Liver (tissue), 9 donors: Measurements from ENCODE around the gene NDRG2. TPM values are rescaled to one million over a fixed set of nuclear protein-coding genes. Genes with fewer than 3 reads are reported as not detected.

Experiments
- DNase-seq: peaks from one replicate; pipeline ENCODE4 v3.0.0-alpha.2; 2017; ENCODE audit warnings: low spot score
- H3K27ac ChIP-seq, 2 donors: one replicate each; pipeline ENCODE4 v1.7.0; 2013; ENCODE audit warnings: inconsistent platforms in 2 of 2, low read length in 2 of 2, control low read depth in 1 of 2, low read depth in 1 of 2, mild to moderate bottlenecking in 1 of 2
- H3K27me3 ChIP-seq, 4 donors: one replicate each; pipeline versions ENCODE4 v1.6.1 to v1.7.0; 2013; ENCODE audit warnings: low read length in 3 of 4, inconsistent platforms in 1 of 4, mild to moderate bottlenecking in 1 of 4, moderate library complexity in 1 of 4; ENCODE audit not compliant: control insufficient read depth in 4 of 4, insufficient read depth in 4 of 4
- H3K36me3 ChIP-seq, 4 donors: one replicate each; pipeline versions ENCODE4 v1.6.1 to v1.7.0; 2013; ENCODE audit warnings: low read length in 3 of 4, mild to moderate bottlenecking in 3 of 4, low read depth in 1 of 4, moderate library complexity in 1 of 4; ENCODE audit not compliant: control insufficient read depth in 4 of 4, insufficient read depth in 3 of 4
- H3K4me1 ChIP-seq, 4 donors: one replicate each; pipeline versions ENCODE4 v1.6.1 to v1.7.0; 2013; ENCODE audit warnings: low read length in 3 of 4, mild to moderate bottlenecking in 3 of 4, moderate library complexity in 1 of 4; ENCODE audit not compliant: control insufficient read depth in 4 of 4, insufficient read depth in 4 of 4
- H3K4me3 ChIP-seq, 3 donors: one replicate each; pipeline versions ENCODE4 v1.6.1 to v1.7.0; 2013; ENCODE audit warnings: low read length in 3 of 3, control low read depth in 1 of 3, low read depth in 1 of 3, mild to moderate bottlenecking in 1 of 3
- H3K9ac ChIP-seq, 2 donors: one replicate each; pipeline ENCODE4 v1.7.0; 2013; ENCODE audit warnings: low read length in 2 of 2, mild to moderate bottlenecking in 2 of 2, moderate library complexity in 2 of 2, control low read depth in 1 of 2, low read depth in 1 of 2
- H3K9me3 ChIP-seq, 4 donors: one replicate each; pipeline versions ENCODE4 v1.6.1 to v1.7.0; 2013; ENCODE audit warnings: low read length in 3 of 4; ENCODE audit not compliant: control insufficient read depth in 4 of 4
- ATF3 ChIP-seq: IDR thresholded peaks from 2 replicates; pipeline ENCODE4 v1.6.1; 2016; ENCODE audit warnings: antibody characterized with exemption
- EGR1 ChIP-seq, 2 donors: IDR thresholded peaks; 2 replicates each; pipeline ENCODE4 v1.6.1; 2016 to 2018; ENCODE audit warnings: antibody characterized with exemption in 2 of 2, low read depth in 2 of 2
- FOXA1 ChIP-seq: IDR thresholded peaks from 2 replicates; pipeline ENCODE4 v1.6.1; 2016; ENCODE audit warnings: antibody characterized with exemption
- FOXA2 ChIP-seq: IDR thresholded peaks from 2 replicates; pipeline ENCODE4 v1.6.1; 2016; ENCODE audit warnings: antibody characterized with exemption
- GABPA ChIP-seq, 2 donors: IDR thresholded peaks in 1 of 2; conservative IDR thresholded peaks in 1 of 2; 2 replicates each; pipeline ENCODE4 v1.6.1; 2016; ENCODE audit warnings: antibody characterized with exemption in 2 of 2, mild to moderate bottlenecking in 1 of 2, moderate library complexity in 1 of 2
- HNF4A ChIP-seq, 2 donors: conservative IDR thresholded peaks; 2 replicates each; pipeline ENCODE4 v1.6.1; 2016; ENCODE audit warnings: antibody characterized with exemption in 2 of 2, mild to moderate bottlenecking in 2 of 2
- HNF4G ChIP-seq: IDR thresholded peaks from 2 replicates; pipeline ENCODE4 v1.6.1; 2016; ENCODE audit warnings: antibody characterized with exemption
- JUND ChIP-seq, 2 donors: IDR thresholded peaks; 2 replicates each; pipeline ENCODE4 v1.6.1; 2016; ENCODE audit warnings: antibody characterized with exemption in 2 of 2
- MAX ChIP-seq: IDR thresholded peaks from 2 replicates; pipeline ENCODE4 v1.6.1; 2016; ENCODE audit warnings: antibody characterized with exemption
- NR2F2 ChIP-seq: IDR thresholded peaks from 2 replicates; pipeline ENCODE4 v1.6.1; 2016; ENCODE audit warnings: antibody characterized with exemption
- RAD21 ChIP-seq, 2 donors: IDR thresholded peaks; 2 replicates each; pipeline ENCODE4 v1.6.1; 2016; ENCODE audit warnings: antibody characterized with exemption in 2 of 2, mild to moderate bottlenecking in 2 of 2
- RXRA ChIP-seq, 2 donors: IDR thresholded peaks; 2 replicates each; pipeline ENCODE4 v1.6.1; 2017 to 2018; ENCODE audit warnings: antibody characterized with exemption in 2 of 2, mild to moderate bottlenecking in 1 of 2
- SP1 ChIP-seq: IDR thresholded peaks from 2 replicates; pipeline ENCODE4 v1.6.1; 2018; ENCODE audit warnings: antibody characterized with exemption, mild to moderate bottlenecking
- TAF1 ChIP-seq: conservative IDR thresholded peaks from 2 replicates; pipeline ENCODE4 v1.6.1; 2016; ENCODE audit warnings: antibody characterized with exemption, mild to moderate bottlenecking
- YY1 ChIP-seq: IDR thresholded peaks from 2 replicates; pipeline ENCODE4 v1.6.1; 2016; ENCODE audit warnings: antibody characterized with exemption, mild to moderate bottlenecking
- WGBS: extraction: QIAGEN DNeasy Blood & Tissue Kit; methylation state at CpG from one replicate; pipeline ENCODE4 v1.1.7; 2013; 5-methylcytosine and 5-hydroxymethylcytosine counted together
- polyA plus RNA-seq, 2 donors: library from polyadenylated mRNA; stranded (reverse) in 1 of 2; unstranded in 1 of 2; fragments of 200-250 nt in 1 of 2; fragments of >200 nt in 1 of 2; fragmentation: Nextera tagmentation in 1 of 2; extraction: Ambion mirVana in 1 of 2; gene quantifications; one replicate each; pipeline versions ENCODE4 v1.2.1 to v1.2.3, GENCODE V29; 2013 to 2015
- total RNA-seq, 2 donors: library from RNA; depleted of rRNA; stranded (reverse); fragments of >200 nt; gene quantifications; one replicate each; pipeline ENCODE4 v1.2.3, GENCODE V29; 2014
- TF ChIP-seq, protein P1 (sequence below): IDR thresholded peaks from 2 replicates; pipeline ENCODE4 v1.6.1; 2016; ENCODE audit warnings: antibody characterized with exemption
- TF ChIP-seq, protein P2 (sequence below): fragments of 150-350 bp; IDR thresholded peaks from 2 replicates; pipeline ENCODE4 v1.5.1; 2017; ENCODE audit warnings: improper control_type of control experiment, low read depth, low read length; ENCODE audit not compliant: missing input control
- TF ChIP-seq, protein P3 (sequence below): IDR thresholded peaks from 2 replicates; pipeline ENCODE4 v1.6.1; 2016; ENCODE audit warnings: antibody characterized with exemption, mild to moderate bottlenecking
- donor health status: healthy.
- donor health status: healthy.
- donor health status: healthy.
- donor health status: healthy.
- donor health status: healthy.

The NDRG2 gene
- total and polyA plus RNA-seq, 4 donors = 72.9 to 191 (median 132) TPM

- H3K4me1 ChIP-seq = peaks cover 28 to 72% (median 45%) of the 10 kb centered on the region in 4 donors
- TF ChIP-seq HNF4A (conservative IDR thresholded peaks at IDR 0.05) (no peak), FOXA2 (no peak), EGR1 (IDR thresholded peaks at IDR 0.05; ENCODE audit: low read depth in 2 of 2) (no peak), ATF3 (no peak), YY1 (no peak), GABPA (IDR thresholded peaks at IDR 0.05 in 1 of 2, conservative IDR thresholded peaks at IDR 0.05 in 1 of 2) (no peak), SP1 (no peak), RXRA (IDR thresholded peaks at IDR 0.05) (no peak), JUND (IDR thresholded peaks at IDR 0.05) (no peak), NR2F2 (no peak), RAD21 (IDR thresholded peaks at IDR 0.05) (no peak), HNF4G (no peak), TAF1 (no peak), FOXA1 (no peak), MAX (no peak)
- TF ChIP-seq, protein P1, sequence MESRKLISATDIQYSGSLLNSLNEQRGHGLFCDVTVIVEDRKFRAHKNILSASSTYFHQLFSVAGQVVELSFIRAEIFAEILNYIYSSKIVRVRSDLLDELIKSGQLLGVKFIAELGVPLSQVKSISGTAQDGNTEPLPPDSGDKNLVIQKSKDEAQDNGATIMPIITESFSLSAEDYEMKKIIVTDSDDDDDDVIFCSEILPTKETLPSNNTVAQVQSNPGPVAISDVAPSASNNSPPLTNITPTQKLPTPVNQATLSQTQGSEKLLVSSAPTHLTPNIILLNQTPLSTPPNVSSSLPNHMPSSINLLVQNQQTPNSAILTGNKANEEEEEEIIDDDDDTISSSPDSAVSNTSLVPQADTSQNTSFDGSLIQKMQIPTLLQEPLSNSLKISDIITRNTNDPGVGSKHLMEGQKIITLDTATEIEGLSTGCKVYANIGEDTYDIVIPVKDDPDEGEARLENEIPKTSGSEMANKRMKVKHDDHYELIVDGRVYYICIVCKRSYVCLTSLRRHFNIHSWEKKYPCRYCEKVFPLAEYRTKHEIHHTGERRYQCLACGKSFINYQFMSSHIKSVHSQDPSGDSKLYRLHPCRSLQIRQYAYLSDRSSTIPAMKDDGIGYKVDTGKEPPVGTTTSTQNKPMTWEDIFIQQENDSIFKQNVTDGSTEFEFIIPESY = no peak
- TF ChIP-seq, protein P2, sequence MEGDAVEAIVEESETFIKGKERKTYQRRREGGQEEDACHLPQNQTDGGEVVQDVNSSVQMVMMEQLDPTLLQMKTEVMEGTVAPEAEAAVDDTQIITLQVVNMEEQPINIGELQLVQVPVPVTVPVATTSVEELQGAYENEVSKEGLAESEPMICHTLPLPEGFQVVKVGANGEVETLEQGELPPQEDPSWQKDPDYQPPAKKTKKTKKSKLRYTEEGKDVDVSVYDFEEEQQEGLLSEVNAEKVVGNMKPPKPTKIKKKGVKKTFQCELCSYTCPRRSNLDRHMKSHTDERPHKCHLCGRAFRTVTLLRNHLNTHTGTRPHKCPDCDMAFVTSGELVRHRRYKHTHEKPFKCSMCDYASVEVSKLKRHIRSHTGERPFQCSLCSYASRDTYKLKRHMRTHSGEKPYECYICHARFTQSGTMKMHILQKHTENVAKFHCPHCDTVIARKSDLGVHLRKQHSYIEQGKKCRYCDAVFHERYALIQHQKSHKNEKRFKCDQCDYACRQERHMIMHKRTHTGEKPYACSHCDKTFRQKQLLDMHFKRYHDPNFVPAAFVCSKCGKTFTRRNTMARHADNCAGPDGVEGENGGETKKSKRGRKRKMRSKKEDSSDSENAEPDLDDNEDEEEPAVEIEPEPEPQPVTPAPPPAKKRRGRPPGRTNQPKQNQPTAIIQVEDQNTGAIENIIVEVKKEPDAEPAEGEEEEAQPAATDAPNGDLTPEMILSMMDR = no peak
- TF ChIP-seq, protein P3, sequence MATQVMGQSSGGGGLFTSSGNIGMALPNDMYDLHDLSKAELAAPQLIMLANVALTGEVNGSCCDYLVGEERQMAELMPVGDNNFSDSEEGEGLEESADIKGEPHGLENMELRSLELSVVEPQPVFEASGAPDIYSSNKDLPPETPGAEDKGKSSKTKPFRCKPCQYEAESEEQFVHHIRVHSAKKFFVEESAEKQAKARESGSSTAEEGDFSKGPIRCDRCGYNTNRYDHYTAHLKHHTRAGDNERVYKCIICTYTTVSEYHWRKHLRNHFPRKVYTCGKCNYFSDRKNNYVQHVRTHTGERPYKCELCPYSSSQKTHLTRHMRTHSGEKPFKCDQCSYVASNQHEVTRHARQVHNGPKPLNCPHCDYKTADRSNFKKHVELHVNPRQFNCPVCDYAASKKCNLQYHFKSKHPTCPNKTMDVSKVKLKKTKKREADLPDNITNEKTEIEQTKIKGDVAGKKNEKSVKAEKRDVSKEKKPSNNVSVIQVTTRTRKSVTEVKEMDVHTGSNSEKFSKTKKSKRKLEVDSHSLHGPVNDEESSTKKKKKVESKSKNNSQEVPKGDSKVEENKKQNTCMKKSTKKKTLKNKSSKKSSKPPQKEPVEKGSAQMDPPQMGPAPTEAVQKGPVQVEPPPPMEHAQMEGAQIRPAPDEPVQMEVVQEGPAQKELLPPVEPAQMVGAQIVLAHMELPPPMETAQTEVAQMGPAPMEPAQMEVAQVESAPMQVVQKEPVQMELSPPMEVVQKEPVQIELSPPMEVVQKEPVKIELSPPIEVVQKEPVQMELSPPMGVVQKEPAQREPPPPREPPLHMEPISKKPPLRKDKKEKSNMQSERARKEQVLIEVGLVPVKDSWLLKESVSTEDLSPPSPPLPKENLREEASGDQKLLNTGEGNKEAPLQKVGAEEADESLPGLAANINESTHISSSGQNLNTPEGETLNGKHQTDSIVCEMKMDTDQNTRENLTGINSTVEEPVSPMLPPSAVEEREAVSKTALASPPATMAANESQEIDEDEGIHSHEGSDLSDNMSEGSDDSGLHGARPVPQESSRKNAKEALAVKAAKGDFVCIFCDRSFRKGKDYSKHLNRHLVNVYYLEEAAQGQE = no peak
- no peaks in the 10 kb centered on the region for H3K27me3 ChIP-seq
- H3K4me3 ChIP-seq = no peak overlapping the region
- WGBS = 87% methylated on average over 3 of the region's 3 CpGs
- no peaks in the 10 kb centered on the region for H3K36me3 ChIP-seq
- no peaks in the 10 kb centered on the region for H3K9me3 ChIP-seq
- no peak overlapping the region for H3K9ac ChIP-seq
- DNase-seq = no peak
- H3K27ac ChIP-seq = peak overlapping the region in 1 of 2 donors; percentile 27
These were observed 24.4 kb upstream of the NDRG2 start for GRCh38 chr14:21049271-21049673.
